NAMALWA (cell line): Measurements from ENCODE around the gene PODXL.

Experiments used
- DNase-seq: peaks from one replicate; pipeline ENCODE4 v3.0.0-alpha.2; 2015; ENCODE audit warnings: low spot score

PODXL gene

DNA sequence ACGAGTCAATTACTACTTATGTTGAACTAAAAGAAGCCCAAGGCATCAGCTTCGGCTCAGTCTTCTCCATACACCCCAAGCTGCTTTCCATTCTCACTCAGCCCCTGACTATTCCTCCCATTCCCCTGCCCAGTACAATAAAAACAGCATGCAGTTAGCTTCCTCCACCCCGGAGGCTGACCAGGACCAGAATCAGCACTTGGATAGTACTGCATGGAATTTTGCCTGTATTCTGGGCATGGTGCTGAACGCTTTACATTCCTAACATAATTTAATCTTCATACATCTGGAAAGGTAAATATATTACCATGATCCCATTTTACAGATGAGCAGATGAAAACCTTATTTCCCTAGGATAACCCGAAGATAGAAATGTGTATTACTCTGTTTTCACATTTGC, 7.5 kb upstream of the PODXL start:
- no peak for DNase-seq

DNA sequence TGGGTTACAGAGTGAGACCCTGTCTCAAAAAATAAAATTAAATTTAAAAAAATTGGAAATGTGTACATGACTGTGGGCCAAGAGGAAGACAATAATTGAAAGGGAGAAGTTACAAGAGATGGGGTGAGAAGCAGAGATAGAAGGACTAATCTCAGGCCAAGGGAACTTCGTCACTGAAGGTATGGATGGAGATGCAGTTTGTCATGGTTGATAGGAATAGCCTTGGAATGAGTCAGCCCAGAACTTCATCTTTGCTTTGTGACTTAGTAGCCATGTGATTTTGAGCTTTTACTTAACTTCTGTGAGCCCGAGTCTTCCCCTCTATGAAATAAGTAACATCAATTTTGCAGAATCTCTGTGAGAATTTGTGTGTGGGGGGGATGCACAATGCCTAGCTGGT, 6.5 kb upstream of the PODXL start:
- no peak for DNase-seq

DNA sequence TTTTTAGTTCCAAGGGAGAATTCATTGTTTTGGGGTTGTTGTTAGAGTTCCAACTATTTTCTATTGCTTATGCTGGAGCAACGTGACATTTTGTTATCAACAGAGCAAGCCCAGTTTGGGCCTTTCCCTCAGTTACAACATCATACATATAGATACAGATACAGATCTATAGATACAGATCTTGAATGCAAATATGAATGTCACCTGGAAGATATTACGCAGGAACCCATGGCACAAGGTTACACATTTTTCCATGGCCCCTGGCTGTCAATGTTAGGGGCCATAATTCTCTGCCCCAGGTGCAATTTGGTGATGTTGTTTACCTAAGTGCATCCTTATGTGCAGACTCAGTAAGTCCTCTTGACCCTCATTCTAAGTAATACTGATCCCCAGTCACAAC, 3.6 kb upstream of the PODXL start:
- no peak for DNase-seq

DNA sequence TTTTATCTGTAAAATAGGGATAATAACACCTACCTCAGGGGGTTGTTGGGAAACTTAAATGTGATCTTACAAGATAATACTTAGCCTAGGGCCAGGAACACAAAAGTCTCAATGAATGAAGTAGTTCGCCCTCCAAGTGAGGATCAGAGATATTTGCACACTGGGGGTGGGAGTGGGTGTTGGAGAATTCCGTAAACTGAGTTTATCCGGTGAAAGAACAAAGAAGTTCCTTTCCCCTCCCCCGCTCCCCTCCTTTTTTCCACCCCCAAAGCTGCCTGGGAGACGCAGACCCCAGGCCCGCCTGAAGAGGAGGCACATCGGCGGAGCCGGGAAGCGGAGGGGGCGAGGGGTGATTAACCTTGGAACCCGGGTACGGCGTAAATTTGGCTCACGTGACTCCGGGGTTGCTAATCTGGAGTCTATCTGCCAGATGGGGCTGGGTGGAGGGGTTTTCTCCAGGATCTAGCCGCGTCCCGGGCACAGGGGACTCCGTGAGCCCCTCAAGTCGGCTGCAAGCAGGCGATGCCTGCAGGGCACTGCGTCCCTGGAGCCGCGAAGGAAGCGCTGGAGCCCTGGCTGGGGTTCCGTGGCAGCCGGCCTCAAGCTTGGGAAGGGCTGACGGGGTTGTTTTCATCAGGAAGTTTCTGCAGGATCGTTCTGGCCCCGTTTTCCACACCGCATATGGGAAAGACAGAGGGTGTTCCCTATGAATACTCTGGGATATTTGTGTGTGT, 1.4 kb upstream of the PODXL start:
- DNase-seq = no peak

DNA sequence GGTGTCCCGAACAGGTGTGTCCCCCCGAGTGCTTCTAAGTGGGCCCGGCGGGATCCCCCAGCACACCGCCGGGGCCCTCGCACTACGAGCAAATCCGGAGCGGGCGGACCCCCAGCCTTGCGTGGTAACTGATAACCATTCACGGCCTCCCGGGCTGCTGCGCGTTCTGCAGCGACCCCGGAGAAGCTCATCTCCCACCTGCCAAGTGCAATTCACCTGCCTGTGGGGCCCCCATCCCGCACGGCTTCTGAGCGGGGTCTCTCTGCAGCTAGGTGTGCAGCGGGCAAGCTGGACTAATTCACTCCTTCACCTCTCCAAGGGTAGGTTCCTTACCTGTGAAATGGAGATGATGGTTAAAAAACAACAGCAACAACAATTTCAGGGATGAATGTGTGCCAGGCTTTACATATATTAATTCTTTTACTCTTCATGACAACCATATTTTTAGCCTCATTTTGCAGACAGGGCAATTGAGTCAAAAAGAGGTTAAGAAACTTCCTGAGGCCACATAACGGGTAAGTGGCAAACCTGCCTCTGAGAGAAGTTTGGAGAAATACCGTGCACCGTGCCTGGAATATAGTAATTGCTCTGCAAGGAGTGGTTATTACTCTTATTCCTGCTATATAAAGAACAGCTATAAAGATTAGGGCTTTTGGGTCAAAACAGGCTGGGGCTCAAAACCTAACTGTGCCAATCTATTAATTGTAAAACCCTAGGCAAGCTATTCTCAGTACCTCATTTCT, 652 bp upstream of the PODXL start:
- DNase-seq = no peak

DNA sequence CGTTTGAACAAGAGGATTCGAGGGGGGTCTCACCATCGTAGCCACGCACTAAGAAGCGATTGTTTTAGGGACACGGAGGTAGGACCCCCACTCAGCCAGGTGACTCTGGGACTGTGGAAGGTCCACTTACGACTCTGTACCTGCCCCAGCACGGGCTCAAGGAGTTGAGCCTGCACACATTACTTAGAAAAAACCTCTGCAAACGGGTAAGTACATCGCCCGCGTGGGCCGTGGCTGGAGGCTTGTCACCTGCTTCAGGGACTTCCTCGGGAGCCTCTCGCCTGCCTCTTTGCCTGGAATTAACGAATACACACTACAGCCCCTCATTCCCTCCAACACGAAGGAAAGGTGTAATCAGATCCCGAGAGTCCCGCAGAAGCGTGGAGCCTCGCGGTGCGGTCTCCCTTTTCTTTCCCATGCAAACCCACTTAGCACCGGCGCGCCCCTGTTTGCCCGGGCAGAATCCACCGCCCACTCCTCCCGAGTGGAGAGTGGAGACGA, 826 bp downstream of the PODXL start:
- peak; percentile 33 for DNase-seq

DNA sequence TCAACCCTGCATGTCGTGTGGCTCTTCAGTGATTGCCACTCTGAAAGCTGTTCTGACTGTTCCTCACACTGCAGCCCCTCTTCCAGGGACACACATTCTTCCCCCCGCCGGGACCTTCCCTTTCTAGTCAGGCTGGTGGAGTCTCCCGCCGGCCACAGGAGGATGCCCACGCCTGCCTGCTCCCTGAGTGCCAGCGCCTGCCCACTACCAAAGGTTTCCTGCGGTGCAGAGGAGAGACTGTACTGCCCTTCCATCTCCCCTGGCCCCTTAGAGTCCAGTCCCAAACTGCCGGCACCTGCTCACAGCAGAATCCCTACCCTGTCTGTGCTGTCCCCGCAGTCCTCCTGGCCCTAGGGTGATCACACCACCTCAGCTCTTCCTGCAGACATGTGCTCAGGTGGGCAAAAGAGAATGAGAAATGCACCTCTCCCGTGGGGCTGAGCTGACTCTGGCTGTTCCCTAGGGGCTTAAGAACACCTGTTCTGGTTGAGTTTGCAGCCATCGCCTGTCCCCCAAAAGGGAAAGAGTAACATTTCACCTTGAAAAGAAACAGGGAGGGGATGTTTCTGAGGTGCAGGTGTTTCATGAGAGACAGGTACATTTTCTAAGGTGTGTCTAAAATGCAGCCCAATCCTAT, 1.4 kb downstream of the PODXL start:
- DNase-seq = no peak

DNA sequence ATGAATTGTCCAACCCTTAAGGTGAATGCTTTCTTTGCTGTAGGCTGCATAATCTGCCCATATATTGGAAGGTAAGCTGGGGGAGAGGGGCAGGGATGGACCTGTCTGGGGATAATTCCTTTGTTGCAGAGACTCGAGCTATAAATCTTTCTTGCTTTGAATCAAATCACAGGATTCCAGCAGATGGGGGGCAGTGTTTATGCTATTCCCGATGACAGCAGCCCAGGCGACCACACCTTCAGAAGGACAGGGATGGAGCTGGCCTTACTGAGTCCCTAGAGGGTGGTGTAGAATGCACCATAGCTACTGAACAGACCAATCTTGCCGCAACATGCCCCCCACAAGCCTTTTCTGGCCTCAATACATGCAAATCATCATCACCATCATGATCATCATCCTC, 2.5 kb downstream of the PODXL start:
- DNase-seq = no peak

DNA sequence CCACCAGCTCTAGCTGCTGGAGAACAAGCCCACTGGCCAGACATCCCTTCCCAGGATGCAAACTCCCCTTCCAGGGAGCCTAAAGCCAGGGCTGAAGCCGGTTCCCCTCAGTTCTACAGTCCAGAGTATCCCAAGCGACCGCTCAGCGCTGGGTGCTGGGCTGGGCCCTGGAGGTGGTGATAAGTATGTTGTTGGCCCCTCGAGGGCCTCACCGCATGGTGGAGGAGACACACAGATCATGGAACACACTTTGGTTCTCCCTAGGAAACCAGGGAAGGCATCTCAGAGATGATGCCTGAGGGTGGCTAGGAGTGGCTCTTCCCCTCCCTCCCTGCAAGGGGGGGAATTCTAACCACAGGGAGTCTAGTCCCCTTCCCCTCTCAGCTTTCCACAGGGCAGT, 4.4 kb downstream of the PODXL start:
- no peak for DNase-seq

DNA sequence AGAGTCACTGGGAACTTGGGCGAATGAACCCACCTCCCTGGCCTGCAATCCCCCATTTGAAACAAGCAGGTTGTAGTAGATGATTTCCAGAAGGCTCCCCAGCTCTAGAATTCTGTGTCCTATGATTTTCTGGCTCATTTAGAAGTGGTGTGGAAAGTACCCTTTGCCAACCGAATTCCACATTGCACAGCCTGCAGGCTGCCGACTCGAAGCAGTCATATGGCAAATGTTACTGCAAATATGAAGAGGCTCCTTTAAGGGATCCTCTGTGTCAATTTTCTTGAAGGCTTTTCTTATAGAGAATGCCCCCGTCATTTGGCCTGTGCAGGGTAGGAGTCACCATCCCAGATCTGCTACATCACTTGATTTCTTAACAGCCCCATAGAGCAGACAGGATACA, 5.6 kb downstream of the PODXL start:
- DNase-seq = no peak

DNA sequence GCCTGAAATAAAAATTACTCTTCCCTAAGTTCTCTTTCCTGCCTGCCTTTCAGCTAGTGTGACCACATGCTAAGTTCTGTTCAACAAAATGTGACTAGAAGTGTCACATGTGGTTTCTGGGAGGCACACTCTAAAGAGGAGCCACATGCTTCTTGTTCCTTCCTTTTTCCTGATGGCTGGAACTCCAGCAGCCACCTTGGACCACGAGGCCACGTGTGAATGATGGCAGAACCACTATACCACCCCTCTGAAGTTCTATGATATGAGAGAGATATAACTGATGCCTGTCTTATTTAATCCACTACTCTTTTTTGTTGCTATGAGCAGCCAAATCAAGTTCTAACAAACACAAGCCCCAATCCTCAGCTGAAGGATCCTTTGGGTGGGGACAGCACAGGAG, 8.1 kb downstream of the PODXL start:
- no peak for DNase-seq

DNA sequence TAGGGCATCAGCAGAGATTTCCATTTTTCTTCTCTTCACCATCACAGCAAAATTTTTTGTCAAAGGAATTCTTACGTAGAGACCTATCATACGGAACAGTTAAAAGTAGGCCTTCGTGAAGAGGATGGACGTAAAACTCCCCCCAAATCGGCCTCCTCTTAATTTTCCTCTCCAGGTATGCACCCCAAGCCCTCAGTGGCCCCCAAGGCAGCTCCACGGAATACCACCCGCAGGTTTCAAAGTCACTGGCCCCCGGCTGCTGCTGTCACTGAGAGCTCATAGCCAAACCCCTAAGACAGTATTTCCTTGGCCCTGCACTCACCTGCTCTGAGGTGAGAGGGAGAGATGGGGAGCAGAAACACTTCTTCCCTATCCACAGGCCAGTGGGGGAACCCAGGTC, 8.8 kb downstream of the PODXL start:
- DNase-seq = no peak

DNA sequence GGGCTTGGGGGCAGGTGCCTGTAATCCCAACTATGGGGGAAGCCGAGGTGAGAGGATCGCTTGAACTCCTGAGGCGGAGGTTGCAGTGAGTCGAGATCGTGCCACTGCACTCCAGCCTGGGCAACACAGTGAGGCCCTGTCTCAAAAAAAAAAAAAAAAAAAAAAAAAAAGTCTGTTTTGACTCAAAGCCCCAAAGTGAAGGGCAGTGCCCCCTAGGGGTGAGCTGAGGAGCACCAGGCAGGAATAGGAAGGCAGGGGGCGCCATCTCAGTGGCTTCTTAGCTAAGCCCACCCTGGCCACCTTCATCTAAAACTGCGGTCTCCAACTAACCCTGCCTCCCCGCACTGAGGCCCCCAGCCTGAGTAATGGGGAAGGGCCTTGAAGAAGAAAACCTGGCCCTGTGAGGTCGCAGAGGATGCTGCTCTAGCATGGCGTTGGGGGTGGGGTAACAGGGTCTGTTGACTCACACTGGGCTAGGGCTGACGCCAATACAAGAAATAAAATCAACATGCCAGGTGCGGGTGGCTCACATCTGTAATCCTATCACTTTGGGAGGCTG, 9.8 kb downstream of the PODXL start:
- DNase-seq = peak; percentile 89

DNA sequence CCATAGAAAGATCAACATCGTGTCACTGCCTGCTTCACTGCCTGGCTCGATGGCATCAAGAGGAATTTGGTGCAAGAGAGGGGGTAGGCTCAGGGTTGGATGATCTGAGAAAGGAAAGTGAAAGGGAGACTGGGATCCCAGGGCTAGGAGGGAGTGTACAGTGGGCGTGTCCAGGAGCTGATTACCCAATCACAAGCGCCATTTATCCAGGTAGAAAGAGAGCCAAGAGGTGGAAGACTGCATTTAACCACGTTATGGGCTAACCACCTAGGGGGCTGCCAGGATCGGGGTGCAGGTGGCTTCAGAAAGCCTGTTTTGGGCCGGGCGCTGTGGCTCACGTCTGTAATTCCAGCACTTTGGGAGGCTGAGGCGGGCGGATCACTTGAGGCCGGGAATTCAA, 10.3 kb downstream of the PODXL start:
- no peak for DNase-seq

DNA sequence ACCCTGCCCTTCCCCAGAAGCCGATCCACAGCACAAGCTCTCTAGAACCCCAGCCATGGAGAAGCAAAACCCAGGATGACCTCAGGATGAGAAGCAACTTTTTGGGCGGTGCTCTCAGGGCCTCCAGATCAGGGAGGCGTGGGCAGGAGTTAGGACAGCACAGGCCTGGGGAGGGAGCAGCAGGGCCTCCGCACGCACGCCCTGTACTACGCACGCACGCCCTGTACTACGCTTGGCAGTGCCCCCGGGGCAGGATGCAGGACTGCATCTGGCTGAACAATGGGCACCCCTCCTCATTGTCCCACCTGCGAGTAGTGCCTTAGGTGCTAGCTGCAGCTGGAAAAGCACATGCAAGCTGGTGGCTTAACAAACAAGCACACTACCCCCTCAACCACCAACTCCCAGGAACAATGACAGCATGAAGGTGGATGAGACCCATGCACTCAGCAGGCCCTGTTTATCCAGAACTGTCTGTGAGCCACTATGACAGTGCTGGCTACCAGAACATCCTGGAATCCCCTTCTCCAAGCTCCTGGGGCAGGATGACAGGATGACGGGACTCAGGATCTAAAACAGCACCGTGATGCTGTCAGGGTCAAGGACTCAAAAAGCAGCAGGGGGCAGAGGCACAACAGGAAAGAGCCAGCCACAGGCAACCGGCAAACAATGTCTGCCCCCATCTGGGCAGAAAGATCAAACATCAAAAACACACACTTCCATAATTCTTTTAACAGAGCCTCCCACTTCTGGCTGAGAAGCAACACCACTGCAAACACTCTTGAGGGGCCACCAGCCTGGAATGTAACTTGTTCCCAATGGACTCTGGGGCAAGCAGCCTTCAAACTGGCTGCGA, 11.8 kb downstream of the PODXL start:
- peak; percentile 65 for DNase-seq

DNA sequence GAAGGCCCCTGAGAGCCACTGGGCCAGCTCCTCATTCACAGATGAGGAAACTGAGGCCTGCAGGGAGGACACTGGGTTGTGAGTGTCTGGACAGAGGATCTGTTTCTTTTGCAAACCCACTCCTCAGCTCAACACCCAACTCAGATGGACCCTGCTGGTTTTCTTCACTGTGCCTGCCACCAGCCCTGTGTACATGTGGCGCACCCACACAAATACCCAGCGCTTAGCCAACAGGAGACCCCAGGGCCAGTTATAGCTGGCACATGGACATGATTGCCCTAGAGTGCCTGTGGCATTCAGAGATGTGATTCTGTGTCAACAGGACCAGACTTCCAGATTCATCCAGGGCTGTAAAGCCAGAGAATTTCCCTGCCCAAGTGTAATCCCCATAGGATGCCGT, 12.4 kb downstream of the PODXL start:
- DNase-seq = no peak

DNA sequence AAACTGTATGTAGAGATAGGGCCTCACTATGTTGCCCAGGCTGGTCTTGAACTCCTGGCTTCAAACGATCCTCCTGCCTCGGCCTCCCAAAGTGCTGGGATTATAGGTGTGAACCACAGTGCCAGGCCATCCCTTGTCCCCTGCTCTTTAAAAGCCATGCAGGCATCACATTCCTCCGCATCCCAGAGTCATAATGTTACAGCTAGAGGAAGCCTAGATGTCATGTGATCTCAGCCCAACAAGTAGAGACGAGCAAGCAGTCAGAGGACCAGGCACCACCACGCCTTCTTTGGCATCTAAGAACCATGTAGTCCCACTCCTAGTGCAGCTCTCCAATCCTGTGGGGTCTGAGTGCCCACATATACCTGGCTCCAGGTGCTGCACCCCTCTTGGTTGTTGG, 13.1 kb downstream of the PODXL start:
- DNase-seq = no peak

DNA sequence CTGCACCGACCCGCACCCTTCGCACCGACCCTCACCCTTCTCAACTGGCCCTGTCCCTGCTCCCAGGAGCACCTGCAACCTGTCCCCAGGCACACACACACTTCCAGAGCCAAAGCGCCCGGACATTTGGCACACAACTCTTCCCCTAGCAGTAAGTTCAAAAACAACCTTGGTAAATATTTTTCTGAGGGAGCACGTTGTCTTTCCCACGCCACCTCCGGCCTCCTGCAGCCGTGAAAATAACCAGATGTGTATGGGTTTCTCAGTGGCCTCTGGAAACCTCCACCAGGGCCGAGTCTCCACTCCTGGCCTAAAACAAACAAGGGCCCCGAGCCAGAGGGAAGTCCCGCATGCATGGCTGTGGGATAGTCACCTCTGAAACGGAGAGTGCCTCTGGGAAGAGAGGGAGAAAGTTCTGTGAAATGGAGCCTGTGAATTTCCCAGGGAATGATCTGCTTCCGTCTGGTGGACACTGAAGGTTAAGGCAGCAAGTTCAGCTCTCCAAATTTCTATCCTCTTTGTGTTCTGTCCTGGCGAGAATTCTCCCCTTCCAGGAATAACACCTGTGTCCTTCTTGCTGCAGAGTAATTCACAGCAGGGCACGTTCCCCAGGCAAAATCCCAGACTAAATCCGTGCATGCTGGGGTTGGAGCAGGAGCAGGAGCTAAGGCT, 15.8 kb downstream of the PODXL start:
- DNase-seq = no peak

DNA sequence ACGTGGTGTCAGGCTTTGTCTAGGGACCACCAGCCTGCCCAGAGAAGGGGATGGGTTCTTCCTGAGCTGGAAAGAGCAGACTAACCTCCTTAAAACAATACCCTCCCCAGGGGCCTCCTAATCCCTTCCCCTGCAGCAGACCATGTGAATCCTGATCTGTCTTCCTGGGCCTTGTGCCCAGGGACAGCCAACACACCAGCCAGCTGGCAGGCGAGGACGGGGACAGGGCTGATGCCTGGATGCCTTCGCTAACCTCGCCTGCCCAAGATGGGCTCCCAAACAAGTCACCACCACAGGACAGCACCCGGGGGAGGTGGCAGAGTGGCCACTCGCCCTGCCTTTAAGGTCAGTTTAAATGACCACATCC, 17.6 kb downstream of the PODXL start:
- no peak for DNase-seq

DNA sequence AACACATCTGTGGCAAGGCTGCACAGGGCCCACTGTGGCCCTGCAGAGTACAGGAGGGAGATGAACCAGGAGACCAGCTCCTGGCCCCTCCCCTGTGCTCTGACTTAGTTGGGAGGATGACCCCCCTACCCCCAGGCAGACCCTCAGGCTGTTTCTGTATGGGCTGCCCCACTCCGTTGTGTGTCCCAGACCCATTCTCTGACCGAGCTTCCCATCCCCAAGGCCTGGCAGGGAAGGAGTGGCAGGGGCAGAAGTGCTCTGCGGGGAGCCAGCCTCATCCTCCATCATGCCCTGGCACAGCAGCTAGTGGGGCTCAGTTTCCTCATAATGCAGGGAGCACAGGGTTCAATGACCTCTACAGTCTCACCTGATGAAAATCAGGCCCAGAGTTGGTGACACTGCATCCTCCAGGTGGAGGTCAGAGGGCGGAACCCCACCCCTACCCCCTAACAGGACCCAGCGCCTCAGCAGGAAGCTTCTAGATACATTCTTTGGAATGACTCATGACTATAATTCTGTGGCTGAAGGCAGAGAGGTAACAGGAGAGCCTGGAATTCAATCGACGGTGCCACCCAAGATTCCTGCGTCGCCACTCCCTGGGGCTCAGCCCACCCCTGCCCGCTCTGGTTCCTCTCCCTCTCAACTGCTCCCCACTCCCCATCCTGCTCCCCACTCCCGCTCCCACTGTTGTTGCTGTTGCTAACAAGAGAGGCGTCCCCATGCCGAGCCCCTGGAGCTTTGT, 18.2 kb downstream of the PODXL start:
- no peak for DNase-seq

DNA sequence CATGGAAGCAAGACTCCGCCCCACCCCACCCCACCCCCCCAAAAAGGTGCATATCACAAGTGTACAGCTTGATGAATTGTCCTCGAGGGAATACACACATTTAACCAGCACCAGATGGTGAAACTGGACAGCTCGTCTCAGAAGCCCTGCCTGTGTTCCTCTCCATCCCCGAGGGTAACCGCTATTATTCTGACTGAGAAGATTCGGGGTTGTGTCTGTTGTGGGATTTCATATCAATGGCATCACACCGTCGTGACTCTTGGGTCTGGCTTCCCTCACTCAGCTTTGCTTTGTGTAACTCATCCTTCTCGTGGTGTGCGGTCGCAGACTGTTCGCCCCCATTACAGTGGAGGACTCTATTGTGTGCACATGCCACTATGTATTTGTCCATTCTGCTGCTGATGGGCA, 18.9 kb downstream of the PODXL start:
- DNase-seq = no peak
